Measurements from ENCODE around the gene PHKA2.

PHKA2 gene

GRCh38 chrX:18890049-18890381 is 93.9 kb downstream of the PHKA2 start:
- in situ Hi-C loops (cut with HindIII; ENCODE audit: low sequenced_read_pairs): no loop called here
- H3K4me3 ChIP-seq (ENCODE audit: low read depth, low read length): no peak overlapping the region
- TF ChIP-seq CTCF (IDR thresholded peaks at IDR 0.05; ENCODE audit: low read depth, low read length): no peak
- DNase-seq (ENCODE audit: low read depth, low spot score): no peak

- no peak for TF ChIP-seq CTCF (IDR thresholded peaks at IDR 0.05; ENCODE audit: low read depth, low read length)
- in situ Hi-C loops (cut with HindIII; ENCODE audit: low sequenced_read_pairs): no loop called here
- no peak for DNase-seq (ENCODE audit: low read depth, low spot score)
- no peak overlapping the region for H3K4me3 ChIP-seq (ENCODE audit: low read depth, low read length)
Measured at GRCh38 chrX:18889346-18890048, 94.4 kb downstream of the PHKA2 start.

GRCh38 chrX:18888281-18888680 is 95.6 kb downstream of the PHKA2 start:
- no peak for TF ChIP-seq CTCF (IDR thresholded peaks at IDR 0.05; ENCODE audit: low read depth, low read length)
- H3K4me3 ChIP-seq (ENCODE audit: low read depth, low read length): no peak overlapping the region
- in situ Hi-C loops (cut with HindIII; ENCODE audit: low sequenced_read_pairs): no loop called here
- DNase-seq (ENCODE audit: low read depth, low spot score): no peak

- TF ChIP-seq CTCF (IDR thresholded peaks at IDR 0.05; ENCODE audit: low read depth, low read length): no peak
- in situ Hi-C loops (cut with HindIII; ENCODE audit: low sequenced_read_pairs): no loop called here
- no peak for DNase-seq (ENCODE audit: low read depth, low spot score)
- no peak overlapping the region for H3K4me3 ChIP-seq (ENCODE audit: low read depth, low read length)
Measured at GRCh38 chrX:18887825-18888212, 96.1 kb downstream of the PHKA2 start.

GRCh38 chrX:18887177-18887824 is 96.6 kb downstream of the PHKA2 start:
- H3K4me3 ChIP-seq (ENCODE audit: low read depth, low read length): no peak overlapping the region
- no peak for TF ChIP-seq CTCF (IDR thresholded peaks at IDR 0.05; ENCODE audit: low read depth, low read length)
- in situ Hi-C loops (cut with HindIII; ENCODE audit: low sequenced_read_pairs): no loop called here
- DNase-seq (ENCODE audit: low read depth, low spot score): no peak

GRCh38 chrX:18886344-18887161 is 97.4 kb downstream of the PHKA2 start:
- DNase-seq (ENCODE audit: low read depth, low spot score): peak; percentile 37
- in situ Hi-C loops (cut with HindIII; ENCODE audit: low sequenced_read_pairs): no loop called here
- peak overlapping the region; percentile 20 for H3K4me3 ChIP-seq (ENCODE audit: low read depth, low read length)
- TF ChIP-seq CTCF (IDR thresholded peaks at IDR 0.05; ENCODE audit: low read depth, low read length): peak; percentile 48
